Body of pancreas (tissue), 4 donors: ENCODE results near the gene CNTNAP2.

ENCODE experiments used
- POLR2A ChIP-seq, 3 donors: fragments of 450-650 bp; IDR thresholded peaks; one replicate each; pipeline ENCODE4 v1.6.1; 2016; ENCODE audit warnings: antibody characterized with exemption in 3 of 3, mild to moderate bottlenecking in 2 of 3
- TF ChIP-seq, protein P1 (sequence below), 7 experiments: fragments of 450-650 bp in 4 of 7; fragments of 200-600 bp in 3 of 7; sonication (generic) in 3 of 7; IDR thresholded peaks; one replicate each; pipeline ENCODE4 v1.5.1; 2016 to 2019; ENCODE audit warnings: antibody characterized with exemption in 7 of 7

DNA sequence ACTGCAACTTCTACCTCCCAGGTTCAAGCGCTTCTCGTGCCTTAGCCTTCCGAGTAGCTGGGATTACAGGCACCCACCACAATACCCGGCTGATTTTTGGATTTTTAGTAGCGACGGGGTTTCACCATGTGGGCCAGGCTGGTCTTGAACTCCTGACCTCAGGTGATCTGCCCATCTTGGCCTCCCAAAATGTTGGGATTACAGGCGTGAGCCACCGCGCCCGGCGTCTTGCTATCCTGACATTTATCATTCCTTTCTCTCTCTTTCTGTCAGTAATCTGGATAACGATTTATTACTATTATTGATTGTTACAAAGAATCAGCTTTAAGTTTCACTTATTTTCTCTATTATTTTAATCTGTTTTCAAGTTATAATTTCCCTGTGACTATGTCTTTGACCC is 548.4 kb downstream of the CNTNAP2 start:
- TF ChIP-seq, protein P1, sequence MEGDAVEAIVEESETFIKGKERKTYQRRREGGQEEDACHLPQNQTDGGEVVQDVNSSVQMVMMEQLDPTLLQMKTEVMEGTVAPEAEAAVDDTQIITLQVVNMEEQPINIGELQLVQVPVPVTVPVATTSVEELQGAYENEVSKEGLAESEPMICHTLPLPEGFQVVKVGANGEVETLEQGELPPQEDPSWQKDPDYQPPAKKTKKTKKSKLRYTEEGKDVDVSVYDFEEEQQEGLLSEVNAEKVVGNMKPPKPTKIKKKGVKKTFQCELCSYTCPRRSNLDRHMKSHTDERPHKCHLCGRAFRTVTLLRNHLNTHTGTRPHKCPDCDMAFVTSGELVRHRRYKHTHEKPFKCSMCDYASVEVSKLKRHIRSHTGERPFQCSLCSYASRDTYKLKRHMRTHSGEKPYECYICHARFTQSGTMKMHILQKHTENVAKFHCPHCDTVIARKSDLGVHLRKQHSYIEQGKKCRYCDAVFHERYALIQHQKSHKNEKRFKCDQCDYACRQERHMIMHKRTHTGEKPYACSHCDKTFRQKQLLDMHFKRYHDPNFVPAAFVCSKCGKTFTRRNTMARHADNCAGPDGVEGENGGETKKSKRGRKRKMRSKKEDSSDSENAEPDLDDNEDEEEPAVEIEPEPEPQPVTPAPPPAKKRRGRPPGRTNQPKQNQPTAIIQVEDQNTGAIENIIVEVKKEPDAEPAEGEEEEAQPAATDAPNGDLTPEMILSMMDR (IDR thresholded peaks at IDR 0.05) = no peak
- TF ChIP-seq POLR2A (IDR thresholded peaks at IDR 0.05) = no peak
